ENCODE data around the gene SLC9A9. TPM values are rescaled to one million over a fixed set of nuclear protein-coding genes. Genes with fewer than 3 reads are reported as not detected.

SLC9A9 gene
- total and polyA plus RNA-seq, 8 donors, result 0.58 to 29.7 (median 14.0) TPM

GRCh38 chr3:143573610-143574303, 274.5 kb downstream of the SLC9A9 start:
- intact Hi-C loops (cut with DNase I; ENCODE audit: low total_unique reads), result no loop called here
- WGBS, 5 donors, result 71 to 85% (median 76%) methylated on average over 8 of the region's 8 CpGs
- TF ChIP-seq CTCF (IDR thresholded peaks at IDR 0.05), result no peak
- no peak for TF ChIP-seq EP300 (IDR thresholded peaks at IDR 0.05)
- no peak for TF ChIP-seq POLR2A (IDR thresholded peaks at IDR 0.05)
- TF ChIP-seq POLR2AphosphoS5 (IDR thresholded peaks at IDR 0.05), result no peak

GRCh38 chr3:143571548-143571947, 276.7 kb downstream of the SLC9A9 start:
- H3K36me3 ChIP-seq, result peaks cover 0 to 18% (median 8%) of the 10 kb centered on the region in 4 donors
- 86 to 100% (median 88%) methylated on average over 1 of the region's 1 CpG for WGBS, 5 donors
- H3K4me1 ChIP-seq, result no peaks in the 10 kb centered on the region
- TF ChIP-seq CTCF (IDR thresholded peaks at IDR 0.05) (no peak), POLR2A (IDR thresholded peaks at IDR 0.05) (no peak), EP300 (IDR thresholded peaks at IDR 0.05) (no peak), POLR2AphosphoS5 (IDR thresholded peaks at IDR 0.05) (no peak)
- no peak overlapping the region for H3K27ac ChIP-seq
- H3K27me3 ChIP-seq, result no peaks in the 10 kb centered on the region
- no peaks in the 10 kb centered on the region for H3K9me3 ChIP-seq
- intact Hi-C loops (cut with DNase I; ENCODE audit: low total_unique reads), result no loop called here
- no peak overlapping the region for H3K4me3 ChIP-seq
- no peak for DNase-seq

More at GRCh38 chr3:143573610-143574303, 274.5 kb downstream of the SLC9A9 start:
- DNase-seq, result no peak
- no peak overlapping the region for H3K4me3 ChIP-seq
- no peak overlapping the region for H3K27ac ChIP-seq
- peaks cover 0 to 24% (median 18%) of the 10 kb centered on the region in 4 donors for H3K36me3 ChIP-seq
- H3K27me3 ChIP-seq, result no peaks in the 10 kb centered on the region
- no peaks in the 10 kb centered on the region for H3K4me1 ChIP-seq
- H3K9me3 ChIP-seq, result no peaks in the 10 kb centered on the region

GRCh38 chr3:143567823-143568222, 280.4 kb downstream of the SLC9A9 start:
- 78 to 92% (median 84%) methylated on average over 2 of the region's 2 CpGs for WGBS, 5 donors
- no peak for DNase-seq
- no peak overlapping the region for H3K4me3 ChIP-seq

GRCh38 chr3:143565951-143566350, 282.3 kb downstream of the SLC9A9 start:
- Histone ChIP-seq H3K27ac (no peak overlapping the region), H3K9me3 (no peaks in the 10 kb centered on the region), H3K27me3 (no peaks in the 10 kb centered on the region), H3K4me3 (no peak overlapping the region), H3K36me3 (no peaks in the 10 kb centered on the region), H3K4me1 (peaks cover 0 to 16% (median 0%) of the 10 kb centered on the region in 4 donors)
- DNase-seq, result peak in 1 of 2 donors; percentile 18
- TF ChIP-seq CTCF (IDR thresholded peaks at IDR 0.05) (no peak), POLR2A (IDR thresholded peaks at IDR 0.05) (no peak), POLR2AphosphoS5 (IDR thresholded peaks at IDR 0.05) (no peak), EP300 (IDR thresholded peaks at IDR 0.05) (no peak)
- intact Hi-C loops (cut with DNase I; ENCODE audit: low total_unique reads), result no loop called here

More at GRCh38 chr3:143567823-143568222, 280.4 kb downstream of the SLC9A9 start:
- TF ChIP-seq POLR2A (IDR thresholded peaks at IDR 0.05) (no peak), EP300 (IDR thresholded peaks at IDR 0.05) (no peak), POLR2AphosphoS5 (IDR thresholded peaks at IDR 0.05) (no peak), CTCF (IDR thresholded peaks at IDR 0.05) (no peak)
- Histone ChIP-seq H3K9me3 (no peaks in the 10 kb centered on the region), H3K36me3 (no peaks in the 10 kb centered on the region), H3K27me3 (no peaks in the 10 kb centered on the region), H3K4me1 (peaks cover 0 to 6% (median 0%) of the 10 kb centered on the region in 4 donors), H3K27ac (no peak overlapping the region)
- intact Hi-C loops (cut with DNase I; ENCODE audit: low total_unique reads), result no loop called here
